CD4-positive, alpha-beta T cell treated with Interleukin-21 for 1 hour (primary cell): ENCODE measurements around the gene FAM222B.
"Not testable (repeated sequence)": the region's sequence is repeated elsewhere in the genome, so short reads cannot be mapped to it uniquely, and the experiment has no call there.

Experiments used
- DNase-seq: peaks from one replicate; pipeline ENCODE4 v3.0.0-alpha.2; 2020

The FAM222B gene

GRCh38 chr17:28839221-28839620, 3.4 kb downstream of the FAM222B start:
- DNase-seq: no peak

DNA sequence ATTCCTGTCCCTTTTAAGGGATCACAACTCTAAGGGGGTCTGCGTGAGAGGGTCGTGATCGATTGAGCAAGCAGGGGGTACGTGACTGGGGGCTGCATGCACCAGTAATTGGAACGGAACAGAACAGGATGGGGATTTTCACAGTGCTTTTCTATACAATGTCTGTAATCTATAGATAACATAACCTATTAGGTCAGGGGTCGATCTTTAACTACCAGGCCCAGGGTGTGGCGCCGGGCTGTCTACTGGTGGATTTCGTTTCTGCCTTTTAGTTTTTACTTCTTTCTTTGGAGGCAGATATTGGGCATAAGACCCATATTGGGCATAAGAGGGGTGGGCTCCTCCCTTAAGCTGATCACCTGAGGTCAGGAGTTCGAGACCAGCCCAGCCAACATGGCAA, 6.0 kb downstream of the FAM222B start:
- not testable (repeated sequence) for DNase-seq

DNA sequence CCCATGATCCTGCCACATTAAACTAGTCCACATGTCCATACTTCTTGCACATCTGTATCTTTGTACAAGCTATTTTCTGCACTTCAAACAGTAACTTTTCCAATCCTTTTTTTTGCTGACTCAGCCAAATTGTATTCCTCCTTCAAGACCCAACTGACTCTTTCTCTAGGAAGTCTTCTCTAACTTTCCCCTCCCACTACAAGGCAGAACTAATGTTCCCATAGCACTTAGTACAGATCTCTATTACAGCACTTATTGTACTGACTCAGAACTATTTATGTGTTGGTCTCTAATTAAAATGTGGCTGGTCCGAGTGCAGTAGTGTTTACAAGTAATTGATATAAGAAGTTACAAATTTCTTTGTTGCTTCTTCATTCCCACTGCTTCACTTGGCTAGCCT, 8.2 kb downstream of the FAM222B start:
- DNase-seq: no peak

DNA sequence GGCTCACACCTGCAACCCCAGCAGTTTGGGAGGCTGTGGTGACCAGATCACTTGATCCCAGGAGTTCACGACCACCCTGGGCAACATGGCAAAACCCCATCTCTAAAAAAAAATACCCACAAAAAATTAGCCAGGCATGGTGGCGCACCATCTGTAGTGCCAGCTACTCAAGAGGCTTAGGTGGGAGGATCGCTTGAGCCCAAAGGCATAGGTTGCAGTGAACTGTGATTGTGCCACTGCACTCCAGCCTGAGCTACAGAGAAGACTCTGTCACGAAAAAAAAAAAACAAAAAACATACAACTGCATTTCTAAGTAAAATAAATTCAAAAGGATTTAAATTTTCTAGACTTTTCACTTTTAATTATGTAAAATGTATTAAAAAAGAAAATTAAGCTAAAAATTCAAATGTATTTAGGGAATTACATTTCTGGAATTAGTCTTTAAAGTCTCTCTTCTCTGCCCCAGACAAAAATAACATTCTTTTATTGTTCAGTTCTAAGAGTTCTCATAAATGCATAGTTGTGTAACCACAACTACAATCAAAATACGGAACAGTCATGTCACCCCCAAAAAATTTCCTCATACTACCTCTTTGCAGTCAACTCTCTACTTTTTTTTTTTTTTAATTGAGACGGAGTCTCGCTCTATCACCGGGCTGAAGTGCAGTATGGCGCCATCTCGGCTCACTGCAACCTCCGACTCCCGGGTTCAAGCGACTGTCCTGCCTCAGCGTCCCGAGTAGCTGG, 14.1 kb downstream of the FAM222B start:
- no peak for DNase-seq

DNA sequence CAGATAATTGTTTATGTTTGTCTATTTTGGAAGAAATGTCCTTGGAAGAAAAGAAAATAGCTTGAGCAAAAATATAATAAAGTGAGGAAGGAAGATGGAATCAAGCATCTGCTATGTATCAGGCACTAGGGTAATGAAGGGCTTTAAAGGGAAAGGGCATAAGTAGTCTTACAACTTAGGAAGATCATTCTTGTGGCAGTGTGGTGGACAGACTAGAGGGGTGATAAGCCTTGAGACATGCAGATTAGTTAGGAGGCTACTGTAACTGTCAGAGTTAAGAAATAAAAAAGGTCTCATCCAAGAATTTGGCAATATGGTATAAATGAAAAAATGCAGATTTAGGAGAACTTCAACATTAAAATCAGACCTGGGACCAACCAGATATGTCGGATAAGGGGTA, 14.9 kb downstream of the FAM222B start:
- DNase-seq: no peak

GRCh38 chr17:28819582-28819981, 23.0 kb downstream of the FAM222B start:
- DNase-seq: no peak

DNA sequence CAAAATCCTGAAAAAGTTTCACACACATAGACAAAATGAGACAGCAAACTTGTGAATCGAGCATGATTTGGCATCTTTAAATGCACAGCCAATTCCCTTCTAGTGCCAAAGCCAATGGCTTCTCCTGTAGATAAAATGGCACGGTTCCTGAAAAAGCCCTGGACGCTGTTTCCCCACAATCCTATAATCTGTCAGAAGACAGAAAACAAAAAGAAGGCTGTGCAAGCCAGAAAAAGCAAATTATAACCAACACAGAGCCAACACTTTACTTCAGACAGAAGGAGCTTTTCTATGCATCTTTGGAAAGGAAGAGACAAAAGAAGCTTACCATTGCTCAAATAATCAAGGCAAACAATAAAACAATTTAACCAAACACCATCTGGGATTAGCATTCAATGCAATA, 23.8 kb downstream of the FAM222B start:
- DNase-seq: no peak

- no peak for DNase-seq
Measured at GRCh38 chr17:28816540-28816939, 26.1 kb downstream of the FAM222B start.

DNA sequence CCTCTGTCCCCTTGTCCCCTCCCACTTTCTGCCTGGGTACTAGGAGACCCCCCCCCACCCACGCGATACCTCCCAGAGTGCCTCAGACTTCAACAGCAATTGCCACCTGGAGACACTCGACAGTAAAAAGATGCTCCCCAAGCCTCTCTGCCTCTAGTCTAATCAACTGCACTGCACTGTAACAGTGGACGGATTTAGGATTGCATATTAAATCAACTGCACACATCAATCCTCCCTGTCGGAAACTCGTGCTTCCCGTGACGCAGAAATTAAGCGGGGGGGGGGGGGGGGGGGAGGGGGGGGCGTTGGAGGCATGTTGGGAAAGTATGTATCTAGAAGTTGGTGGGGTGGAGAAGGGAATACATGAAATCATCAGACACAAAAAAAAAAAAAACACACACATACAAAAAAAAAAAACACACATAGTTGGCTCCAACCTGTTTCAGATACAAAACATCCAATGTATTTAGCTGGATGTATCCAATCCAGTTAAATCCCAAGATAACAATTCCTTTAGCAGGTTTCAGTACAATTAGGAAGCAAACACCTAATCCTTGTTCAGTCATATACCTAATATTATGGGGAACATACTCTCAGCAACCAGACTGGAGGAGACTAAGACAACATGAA, 29.7 kb downstream of the FAM222B start:
- no peak for DNase-seq

DNA sequence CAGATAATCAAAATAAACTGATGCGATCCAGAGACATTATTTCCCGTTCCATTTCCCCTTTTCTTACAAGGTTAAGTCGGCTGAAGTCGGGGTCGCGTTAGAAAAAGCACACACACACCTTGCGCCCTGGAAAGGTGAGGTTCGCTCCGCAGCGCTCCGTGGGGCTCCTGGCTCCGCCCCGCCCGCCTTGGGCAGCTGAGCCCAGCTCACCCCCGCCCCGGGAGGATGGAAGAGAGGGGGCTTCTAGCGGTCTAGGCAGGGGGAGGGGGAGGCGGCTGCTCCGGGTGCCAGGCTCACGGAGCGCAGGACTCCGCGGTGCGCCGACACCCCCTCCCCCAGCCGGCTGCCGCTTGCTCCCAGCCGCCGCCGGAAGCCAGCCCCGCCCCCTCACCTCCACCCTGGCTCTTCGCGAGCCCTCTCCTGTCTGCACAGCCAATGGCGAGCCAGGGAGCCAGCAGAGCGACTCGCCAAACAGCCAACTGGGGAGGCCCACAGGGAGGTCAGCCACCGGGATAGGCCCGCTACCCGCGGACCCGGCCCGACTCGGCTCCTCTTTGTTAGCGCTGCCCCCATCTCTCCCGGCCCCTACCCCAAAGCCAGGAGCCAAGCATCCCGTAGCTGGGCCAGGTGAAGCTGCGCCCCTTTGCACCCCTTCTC, 30.4 kb downstream of the FAM222B start:
- DNase-seq: peak; percentile 96

- peak; percentile 20 for DNase-seq
Measured at GRCh38 chr17:28811651-28812090, 30.9 kb downstream of the FAM222B start.

- DNase-seq: no peak
Measured at GRCh38 chr17:28810437-28810836, 32.2 kb downstream of the FAM222B start.

DNA sequence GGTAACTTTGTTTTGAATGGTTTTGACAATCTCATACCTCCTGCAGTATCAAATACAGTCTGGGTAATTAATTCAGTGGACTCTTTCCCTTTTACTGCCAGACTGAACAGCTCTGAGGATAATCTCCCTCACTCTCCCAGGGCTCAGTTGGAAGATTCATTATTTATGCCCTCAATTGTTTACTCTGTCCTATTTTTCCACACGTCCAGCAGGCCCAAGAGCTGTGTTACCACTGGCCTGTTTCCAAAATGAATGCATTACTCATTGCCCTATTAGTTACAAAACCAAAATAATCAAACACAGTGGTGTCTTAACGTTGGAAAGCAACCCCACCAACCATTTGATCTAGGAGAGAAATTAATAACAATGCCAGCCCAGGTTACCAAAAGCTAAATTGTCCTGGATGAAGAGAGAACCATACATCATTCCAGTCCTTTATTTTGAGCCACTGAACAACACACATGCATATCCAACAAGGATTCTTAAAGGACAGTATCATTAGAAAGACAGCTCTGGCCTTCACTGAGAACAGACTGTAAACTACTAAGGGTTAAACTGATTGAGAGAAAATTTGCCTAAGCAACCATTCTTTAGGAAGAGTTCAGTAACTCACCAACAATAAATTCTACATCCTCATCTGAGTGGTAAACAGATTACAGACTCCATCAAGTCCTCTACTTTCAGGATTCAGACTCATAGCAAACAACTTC, 34.5 kb downstream of the FAM222B start:
- no peak for DNase-seq

GRCh38 chr17:28796062-28796461, 46.5 kb downstream of the FAM222B start:
- DNase-seq: no peak

- DNase-seq: not testable (repeated sequence)
Measured at GRCh38 chr17:28794846-28795441, 47.6 kb downstream of the FAM222B start.

GRCh38 chr17:28792877-28793661, 49.5 kb downstream of the FAM222B start:
- DNase-seq: no peak

- no peak for DNase-seq
Measured at GRCh38 chr17:28788100-28788499, 54.5 kb downstream of the FAM222B start.

- DNase-seq: no peak
Measured at GRCh38 chr17:28783161-28783560, 59.4 kb downstream of the FAM222B start.

DNA sequence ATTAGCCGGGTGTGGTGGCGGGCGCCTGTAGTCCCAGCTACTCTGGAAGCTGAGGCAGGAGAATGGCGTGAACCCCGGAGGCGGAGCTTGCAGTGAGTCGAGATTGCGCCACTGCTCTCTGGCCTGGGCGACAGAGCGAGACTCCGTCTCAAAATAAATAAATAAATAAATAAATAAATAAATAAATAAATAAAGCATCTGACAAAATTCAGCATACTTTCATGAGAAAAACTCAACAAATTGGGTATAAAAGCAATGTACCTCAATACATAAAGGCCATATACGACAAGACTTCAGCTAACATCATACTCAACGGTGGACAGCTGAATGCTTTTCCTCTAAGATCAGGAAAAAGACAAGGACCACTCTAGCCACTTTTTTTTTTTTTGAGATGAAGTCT, 63.0 kb downstream of the FAM222B start:
- not testable (repeated sequence) for DNase-seq

GRCh38 chr17:28777178-28777577, 65.4 kb downstream of the FAM222B start:
- DNase-seq: no peak

GRCh38 chr17:28774206-28774605, 68.4 kb downstream of the FAM222B start:
- DNase-seq: no peak

DNA sequence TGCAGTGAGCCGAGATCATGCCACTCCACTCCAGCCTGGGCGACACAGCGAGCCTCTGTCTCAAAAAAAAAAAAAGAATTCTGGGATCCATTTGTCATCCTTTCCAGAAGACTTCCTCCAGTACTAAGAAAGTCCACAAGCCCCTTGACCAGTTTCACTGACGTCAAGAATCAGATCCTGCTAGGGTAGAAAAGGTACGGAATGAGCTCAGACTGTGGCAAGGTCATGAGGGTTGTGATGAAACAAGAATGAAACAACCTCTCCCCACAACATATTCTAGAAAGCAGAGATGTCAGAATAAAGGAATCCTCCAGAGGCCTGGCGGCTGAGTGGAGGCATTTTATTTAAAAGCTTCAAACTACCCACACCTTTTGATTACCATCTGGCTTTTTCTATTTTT, 68.9 kb downstream of the FAM222B start:
- no peak for DNase-seq
